Natural killer cell (primary cell): ENCODE data around the gene ANK2. TPM values are rescaled to one million over a fixed set of nuclear protein-coding genes. Genes with fewer than 3 reads are reported as not detected.

ENCODE experiments used
- ATAC-seq, 3 donors: fragments of 150-1000 bp in 2 of 3; fragments of 200-7000 bp in 1 of 3; cut with Tn5 transposase; 1 replicate in 1 of 3; 2 replicates in 2 of 3; pipeline ENCODE4 v1.10.0; 2021; ENCODE audit warnings: mild to moderate bottlenecking in 2 of 3, moderate library complexity in 2 of 3
- DNase-seq, 2 donors: peaks; one replicate each; pipeline versions ENCODE4 v3.0.0 to v3.0.0-alpha.2; 2013 to 2021; ENCODE audit warnings: mixed read lengths in 1 of 2
- H3K27ac ChIP-seq: one replicate; pipeline ENCODE4 v1.5.1; 2013; ENCODE audit warnings: mild to moderate bottlenecking, low read length
- H3K27me3 ChIP-seq: one replicate; pipeline ENCODE4 v1.6.1; 2013; ENCODE audit warnings: low read length; ENCODE audit not compliant: control insufficient read depth, insufficient read depth
- H3K36me3 ChIP-seq: one replicate; pipeline ENCODE4 v1.6.1; 2013; ENCODE audit warnings: low read length; ENCODE audit not compliant: control insufficient read depth, insufficient read depth
- H3K4me1 ChIP-seq: one replicate; pipeline ENCODE4 v1.6.1; 2013; ENCODE audit warnings: low read length; ENCODE audit not compliant: control insufficient read depth, insufficient read depth
- H3K4me3 ChIP-seq: one replicate; pipeline ENCODE4 v1.5.1; 2013; ENCODE audit warnings: low read length
- H3K9me3 ChIP-seq: one replicate; pipeline ENCODE4 v1.6.1; 2013; ENCODE audit warnings: low read length; ENCODE audit not compliant: control insufficient read depth, insufficient read depth
- H3K27ac Mint-ChIP-seq, 2 donors: one replicate each; pipeline ENCODE4 v1.8.0; 2022; ENCODE audit warnings: mild to moderate bottlenecking in 2 of 2, mixed read lengths in 2 of 2, moderate library complexity in 1 of 2
- H3K27me3 Mint-ChIP-seq, 2 donors: one replicate each; pipeline ENCODE4 v1.8.0; 2022; ENCODE audit warnings: low read depth in 2 of 2, mixed read lengths in 2 of 2
- H3K36me3 Mint-ChIP-seq: one replicate; pipeline ENCODE4 v1.8.0; 2022; ENCODE audit warnings: mixed read lengths
- H3K4me1 Mint-ChIP-seq, 2 donors: one replicate each; pipeline ENCODE4 v1.8.0; 2022; ENCODE audit warnings: mixed read lengths in 2 of 2
- H3K4me3 Mint-ChIP-seq: one replicate; pipeline ENCODE4 v1.8.0; 2022; ENCODE audit warnings: mild to moderate bottlenecking, moderate library complexity, mixed read lengths
- H3K9me3 Mint-ChIP-seq, 2 donors: one replicate each; pipeline ENCODE4 v1.8.0; 2022; ENCODE audit warnings: mixed read lengths in 2 of 2
- WGBS: methylation state at CpG from one replicate; pipeline ENCODE4 v1.1.7; 2013; ENCODE audit warnings: missing lambda C conversion rate; ENCODE audit not compliant: insufficient coverage; 5-methylcytosine and 5-hydroxymethylcytosine counted together
- intact Hi-C: fragments of 100-400 bp; cut with micrococcal nuclease; formaldehyde crosslinking; loops from one replicate; pipeline ENCODE4 v1.14.2; 2022
- total RNA-seq, 4 donors: library from RNA; stranded (reverse); fragments of 120-200 nt in 1 of 4; gene quantifications; one replicate each; pipeline versions ENCODE4 v1.2.3 to v1.2.4, GENCODE V29; 2013 to 2022
- TF ChIP-seq, protein P1 (sequence below): fragments of 200-600 bp; IDR thresholded peaks from one replicate; pipeline ENCODE4 v1.8.0; 2022; ENCODE audit warnings: antibody characterized with exemption

ANK2 gene
- total RNA-seq, 3 donors from 2014 or later (not counting 1 experiment from before 2014, with no cell fraction given) = 0.05 TPM; not detected in 2

DNA sequence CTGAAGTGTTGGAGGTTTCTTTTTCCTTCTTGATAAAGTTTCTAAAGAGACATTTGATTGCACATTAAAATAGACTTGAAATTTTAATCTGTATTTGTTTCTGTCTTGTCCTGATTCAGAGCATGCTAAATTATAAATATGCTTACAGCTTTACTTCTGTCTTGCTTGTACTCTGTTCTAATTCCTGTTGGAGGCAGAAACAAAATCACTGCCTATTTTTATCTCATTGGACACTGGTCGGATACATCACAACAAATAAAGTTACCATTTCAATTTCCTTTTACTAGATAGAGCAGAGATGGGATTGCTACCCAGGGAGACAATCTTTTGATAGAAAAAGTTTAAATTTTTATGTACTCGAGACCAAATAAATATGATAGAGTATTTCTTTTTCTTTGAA is 6.9 kb downstream of the ANK2 start:
- intact Hi-C loops = no loop called here
- H3K36me3 ChIP-seq = no peaks in the 10 kb centered on the region
- no peak overlapping the region for H3K27ac Mint-ChIP-seq
- H3K27ac ChIP-seq = no peak overlapping the region
- H3K4me3 Mint-ChIP-seq = no peak overlapping the region
- WGBS = 100% methylated on average over 1 of the region's 2 CpGs
- H3K36me3 Mint-ChIP-seq = no peaks in the 10 kb centered on the region
- no peak for DNase-seq
- peaks cover 0 to 2% of the 10 kb centered on the region in 2 donors for H3K9me3 Mint-ChIP-seq
- H3K27me3 ChIP-seq = no peaks in the 10 kb centered on the region
- H3K4me3 ChIP-seq = no peak overlapping the region
- H3K4me1 ChIP-seq = no peaks in the 10 kb centered on the region
- H3K27me3 Mint-ChIP-seq = no peaks in the 10 kb centered on the region
- H3K4me1 Mint-ChIP-seq = no peaks in the 10 kb centered on the region
- TF ChIP-seq, protein P1, sequence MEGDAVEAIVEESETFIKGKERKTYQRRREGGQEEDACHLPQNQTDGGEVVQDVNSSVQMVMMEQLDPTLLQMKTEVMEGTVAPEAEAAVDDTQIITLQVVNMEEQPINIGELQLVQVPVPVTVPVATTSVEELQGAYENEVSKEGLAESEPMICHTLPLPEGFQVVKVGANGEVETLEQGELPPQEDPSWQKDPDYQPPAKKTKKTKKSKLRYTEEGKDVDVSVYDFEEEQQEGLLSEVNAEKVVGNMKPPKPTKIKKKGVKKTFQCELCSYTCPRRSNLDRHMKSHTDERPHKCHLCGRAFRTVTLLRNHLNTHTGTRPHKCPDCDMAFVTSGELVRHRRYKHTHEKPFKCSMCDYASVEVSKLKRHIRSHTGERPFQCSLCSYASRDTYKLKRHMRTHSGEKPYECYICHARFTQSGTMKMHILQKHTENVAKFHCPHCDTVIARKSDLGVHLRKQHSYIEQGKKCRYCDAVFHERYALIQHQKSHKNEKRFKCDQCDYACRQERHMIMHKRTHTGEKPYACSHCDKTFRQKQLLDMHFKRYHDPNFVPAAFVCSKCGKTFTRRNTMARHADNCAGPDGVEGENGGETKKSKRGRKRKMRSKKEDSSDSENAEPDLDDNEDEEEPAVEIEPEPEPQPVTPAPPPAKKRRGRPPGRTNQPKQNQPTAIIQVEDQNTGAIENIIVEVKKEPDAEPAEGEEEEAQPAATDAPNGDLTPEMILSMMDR = no peak
- no peaks in the 10 kb centered on the region for H3K9me3 ChIP-seq
- ATAC-seq = no peak

DNA sequence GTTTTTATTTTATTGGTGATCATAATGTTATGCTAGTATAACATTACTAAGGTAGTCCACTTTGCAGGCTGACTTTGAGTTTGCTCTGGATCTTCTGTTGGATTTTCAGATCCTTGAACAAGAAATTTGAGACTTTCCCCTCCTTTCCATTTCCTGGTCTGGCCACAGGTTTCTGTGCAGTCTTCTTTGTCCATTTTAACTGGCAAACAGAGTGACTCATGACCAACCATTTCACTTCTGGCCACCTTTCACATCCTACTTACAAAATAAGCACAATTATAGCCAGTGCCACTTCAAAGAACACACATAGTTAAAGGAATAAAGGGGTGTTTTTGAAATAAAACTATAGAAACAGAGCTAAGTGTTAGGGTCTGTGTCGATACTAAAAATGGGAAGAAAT is 8.4 kb downstream of the ANK2 start:
- intact Hi-C loops = no loop called here
- H3K27ac ChIP-seq = no peak overlapping the region
- H3K27ac Mint-ChIP-seq = no peak overlapping the region
- no peaks in the 10 kb centered on the region for H3K9me3 ChIP-seq
- H3K27me3 ChIP-seq = no peaks in the 10 kb centered on the region
- no peak overlapping the region for H3K4me3 ChIP-seq
- H3K4me1 ChIP-seq = no peaks in the 10 kb centered on the region
- peaks cover 0 to 2% of the 10 kb centered on the region in 2 donors for H3K9me3 Mint-ChIP-seq
- no peak overlapping the region for H3K4me3 Mint-ChIP-seq
- H3K36me3 ChIP-seq = no peaks in the 10 kb centered on the region
- DNase-seq (no peak), ATAC-seq (no peak)
- H3K36me3 Mint-ChIP-seq = no peaks in the 10 kb centered on the region
- WGBS = 100% methylated on average over 1 of the region's 1 CpG
- H3K27me3 Mint-ChIP-seq = no peaks in the 10 kb centered on the region
- no peaks in the 10 kb centered on the region for H3K4me1 Mint-ChIP-seq
- TF ChIP-seq, protein P1 = no peak

DNA sequence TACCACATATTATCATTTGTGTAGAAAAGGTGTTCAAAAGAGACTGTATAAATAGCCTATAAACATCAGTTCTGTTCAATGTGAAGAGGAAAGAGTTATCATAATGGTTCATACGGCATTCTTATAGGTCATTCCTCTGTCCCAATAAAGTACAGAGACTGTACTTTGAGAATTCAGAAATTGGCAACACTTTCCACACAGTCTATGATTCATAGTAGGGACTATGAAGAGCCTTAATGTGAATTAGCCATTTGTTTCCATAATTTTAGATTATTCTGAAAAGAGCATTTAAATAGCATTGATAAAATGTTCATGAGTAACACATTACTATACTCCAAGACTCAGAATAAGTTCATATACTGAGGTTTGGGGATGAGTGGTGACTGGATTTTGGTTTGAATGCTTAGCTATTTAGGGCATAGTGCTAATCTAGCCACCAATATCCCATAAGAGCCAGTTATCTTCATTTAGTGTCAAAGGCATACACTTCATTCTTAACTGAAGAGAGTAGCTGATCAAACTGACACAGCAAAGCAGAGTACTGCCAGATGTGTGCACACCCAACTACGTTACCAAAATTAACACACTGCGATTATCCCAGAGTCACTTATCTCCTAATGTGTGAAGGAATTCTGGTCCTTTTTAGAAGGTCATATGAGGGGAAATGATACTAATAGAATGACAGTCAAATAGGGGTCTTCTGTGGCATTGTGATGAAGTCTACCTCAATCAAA is 10.2 kb downstream of the ANK2 start:
- no peak for ATAC-seq
- Mint-ChIP-seq H3K9me3 (peaks cover 0 to 2% of the 10 kb centered on the region in 2 donors), H3K36me3 (no peaks in the 10 kb centered on the region), H3K4me1 (no peaks in the 10 kb centered on the region), H3K27me3 (no peaks in the 10 kb centered on the region), H3K27ac (no peak overlapping the region), H3K4me3 (no peak overlapping the region)
- DNase-seq = no peak
- TF ChIP-seq, protein P1 = no peak
- no CpG with 5 or more reads among the region's 3 CpGs for WGBS
- no peaks in the 10 kb centered on the region for H3K4me1 ChIP-seq
- no peak overlapping the region for H3K4me3 ChIP-seq
- no peaks in the 10 kb centered on the region for H3K36me3 ChIP-seq
- intact Hi-C loops = no loop called here
- H3K27me3 ChIP-seq = no peaks in the 10 kb centered on the region
- no peaks in the 10 kb centered on the region for H3K9me3 ChIP-seq
- no peak overlapping the region for H3K27ac ChIP-seq

DNA sequence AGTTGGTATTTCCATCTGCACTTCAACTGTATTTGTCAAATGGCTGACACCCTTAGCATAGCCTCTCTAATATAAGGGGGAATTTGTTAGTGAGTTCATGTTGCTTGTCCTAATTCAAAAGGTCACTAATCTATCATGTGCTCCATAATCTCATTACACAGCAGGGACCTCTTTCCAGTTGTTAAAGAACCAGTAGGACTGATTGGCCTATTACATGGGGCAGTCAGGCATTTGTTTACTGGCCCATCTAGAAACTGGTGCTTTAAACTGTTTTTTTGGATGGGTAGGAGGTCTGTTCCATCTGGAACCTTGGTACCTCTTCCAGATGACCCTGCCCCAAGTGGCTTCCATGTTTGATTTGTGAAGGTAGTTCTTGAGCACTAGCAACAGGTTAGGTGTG is 11.4 kb downstream of the ANK2 start:
- H3K27me3 Mint-ChIP-seq = no peaks in the 10 kb centered on the region
- peaks cover 0 to 2% of the 10 kb centered on the region in 2 donors for H3K9me3 Mint-ChIP-seq
- H3K4me3 Mint-ChIP-seq = no peak overlapping the region
- Histone ChIP-seq H3K36me3 (no peaks in the 10 kb centered on the region), H3K27ac (no peak overlapping the region), H3K27me3 (no peaks in the 10 kb centered on the region), H3K4me1 (no peaks in the 10 kb centered on the region), H3K4me3 (no peak overlapping the region), H3K9me3 (no peaks in the 10 kb centered on the region)
- no peaks in the 10 kb centered on the region for H3K4me1 Mint-ChIP-seq
- intact Hi-C loops = no loop called here
- ATAC-seq (no peak), DNase-seq (no peak)
- no peak overlapping the region for H3K27ac Mint-ChIP-seq
- no peaks in the 10 kb centered on the region for H3K36me3 Mint-ChIP-seq
- TF ChIP-seq, protein P1 = no peak
